Skeletal muscle tissue (tissue), 4 donors: Measurements from ENCODE around the gene RYR3. TPM values are rescaled to one million over a fixed set of nuclear protein-coding genes. Genes with fewer than 3 reads are reported as not detected.

ENCODE experiments used
- H3K27ac ChIP-seq: one replicate; pipeline ENCODE4 v1.7.0; 2013; ENCODE audit warnings: mild to moderate bottlenecking, low read depth, low read length, inconsistent platforms
- H3K27me3 ChIP-seq, 3 donors: one replicate each; pipeline ENCODE4 v1.7.0; 2013; ENCODE audit warnings: low read length in 3 of 3; ENCODE audit not compliant: control insufficient read depth in 3 of 3, insufficient read depth in 3 of 3
- H3K36me3 ChIP-seq, 3 donors: one replicate each; pipeline ENCODE4 v1.7.0; 2013; ENCODE audit warnings: low read length in 3 of 3; ENCODE audit not compliant: control insufficient read depth in 3 of 3, insufficient read depth in 3 of 3
- H3K4me1 ChIP-seq, 3 donors: one replicate each; pipeline ENCODE4 v1.7.0; 2013; ENCODE audit warnings: low read length in 3 of 3, mild to moderate bottlenecking in 3 of 3; ENCODE audit not compliant: control insufficient read depth in 3 of 3, insufficient read depth in 3 of 3
- H3K4me3 ChIP-seq, 3 donors: one replicate each; pipeline ENCODE4 v1.7.0; 2013; ENCODE audit warnings: low read length in 3 of 3
- H3K9ac ChIP-seq, 3 donors: one replicate each; pipeline ENCODE4 v1.7.0; 2013; ENCODE audit warnings: low read length in 3 of 3, mild to moderate bottlenecking in 3 of 3, moderate library complexity in 2 of 3, low read depth in 1 of 3
- H3K9me3 ChIP-seq, 3 donors: one replicate each; pipeline ENCODE4 v1.7.0; 2013; ENCODE audit warnings: low read length in 3 of 3; ENCODE audit not compliant: control insufficient read depth in 3 of 3
- total RNA-seq: library from RNA; depleted of rRNA; stranded (reverse); fragments of >200 nt; gene quantifications from one replicate; pipeline ENCODE4 v1.2.3, GENCODE V29; 2014
- donor health status: Osteomylitis.

Gene RYR3
- total RNA-seq, 1 donor from 2014 or later: 50.6 TPM

DNA sequence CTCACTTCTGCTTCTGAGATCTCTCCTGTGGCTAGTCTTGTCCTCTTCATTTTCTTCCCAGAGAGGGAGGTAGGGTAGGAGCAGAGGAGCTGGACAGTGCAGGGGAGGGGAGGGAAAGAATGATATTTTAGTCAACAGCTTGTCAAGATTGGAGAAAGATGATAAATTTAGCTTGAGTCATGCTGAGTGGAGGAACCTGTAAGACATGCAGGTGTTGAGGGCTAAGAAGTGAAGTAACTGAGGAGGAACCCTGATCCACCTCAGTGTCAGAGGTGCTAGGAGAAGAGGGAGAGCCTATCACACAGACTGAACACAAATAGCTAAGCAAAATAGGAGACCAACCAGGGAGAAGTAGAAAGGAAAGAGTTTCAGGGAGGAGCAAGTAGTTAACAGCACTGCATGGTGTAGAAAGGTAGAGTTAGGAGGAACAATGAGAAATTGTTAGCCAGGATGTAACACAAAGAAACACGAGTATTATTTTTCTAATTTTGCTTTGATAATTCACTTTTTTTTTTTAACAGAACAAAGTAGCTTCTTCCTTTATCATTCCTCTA lies 549.3 kb downstream of the RYR3 start:
- H3K4me3 ChIP-seq: no peak overlapping the region
- H3K4me1 ChIP-seq: no peaks in the 10 kb centered on the region
- H3K9ac ChIP-seq: no peak overlapping the region
- no peak overlapping the region for H3K27ac ChIP-seq
- H3K9me3 ChIP-seq: no peaks in the 10 kb centered on the region
- H3K36me3 ChIP-seq: peaks cover 5 to 42% (median 26%) of the 10 kb centered on the region in 3 donors
- no peaks in the 10 kb centered on the region for H3K27me3 ChIP-seq

DNA sequence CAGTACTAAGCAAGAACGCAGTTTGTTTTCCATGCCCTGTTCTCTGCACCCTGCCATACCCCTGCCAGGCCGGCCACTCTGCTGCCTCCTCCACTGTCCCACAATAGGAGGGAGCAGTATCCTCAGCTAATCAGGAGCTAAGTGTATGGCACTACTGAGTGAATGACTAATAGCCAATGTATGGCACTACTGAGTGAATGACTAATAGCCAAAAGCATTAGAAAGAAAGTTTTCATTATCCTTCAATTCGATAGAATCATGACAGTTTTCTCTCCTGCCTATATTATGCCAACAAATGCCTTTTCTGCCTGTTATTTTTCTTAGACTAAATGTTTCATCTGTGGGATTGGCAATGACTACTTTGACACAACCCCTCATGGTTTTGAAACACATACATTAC lies 550.0 kb downstream of the RYR3 start:
- H3K27me3 ChIP-seq: no peaks in the 10 kb centered on the region
- no peaks in the 10 kb centered on the region for H3K9me3 ChIP-seq
- no peak overlapping the region for H3K9ac ChIP-seq
- no peaks in the 10 kb centered on the region for H3K4me1 ChIP-seq
- H3K4me3 ChIP-seq: no peak overlapping the region
- H3K27ac ChIP-seq: no peak overlapping the region
- peaks cover 5 to 48% (median 25%) of the 10 kb centered on the region in 3 donors for H3K36me3 ChIP-seq

DNA sequence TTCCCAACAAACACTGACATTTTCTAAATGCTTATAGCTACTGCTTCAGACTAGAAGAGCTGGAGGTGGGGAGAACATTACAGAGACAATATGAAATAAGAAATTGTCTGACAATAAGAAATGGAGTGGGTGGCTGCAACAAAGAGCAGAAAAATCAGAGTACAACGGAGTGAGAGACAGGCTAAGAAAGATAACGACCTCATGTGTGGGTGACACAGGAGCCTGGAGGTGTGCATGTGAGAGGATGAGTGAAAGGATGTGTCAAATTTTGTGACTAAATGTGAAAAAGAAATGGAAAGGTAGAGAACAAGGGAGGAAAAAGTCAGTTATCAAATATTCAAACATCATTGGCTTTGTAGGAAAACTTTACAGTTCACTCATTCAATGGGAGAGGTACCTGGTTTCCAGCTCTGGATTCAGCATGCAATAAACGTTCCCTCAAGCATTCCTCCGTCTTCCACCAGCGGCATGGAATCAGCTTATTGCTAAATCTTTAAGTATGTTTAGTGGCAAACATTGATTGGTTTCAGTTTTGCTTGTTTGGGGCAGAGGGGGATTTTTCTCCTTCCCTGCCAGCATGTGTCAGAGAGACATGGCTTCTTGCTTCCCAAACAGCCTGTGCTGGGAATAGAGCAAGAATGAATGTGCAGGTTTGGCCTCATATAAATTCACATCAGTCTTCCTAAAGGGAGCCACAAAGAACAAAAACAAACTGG lies 553.8 kb downstream of the RYR3 start:
- Histone ChIP-seq H3K9me3 (no peaks in the 10 kb centered on the region), H3K27me3 (no peaks in the 10 kb centered on the region), H3K36me3 (peaks cover 10 to 39% (median 14%) of the 10 kb centered on the region in 3 donors), H3K9ac (no peak overlapping the region), H3K4me3 (no peak overlapping the region), H3K27ac (no peak overlapping the region), H3K4me1 (no peaks in the 10 kb centered on the region)

DNA sequence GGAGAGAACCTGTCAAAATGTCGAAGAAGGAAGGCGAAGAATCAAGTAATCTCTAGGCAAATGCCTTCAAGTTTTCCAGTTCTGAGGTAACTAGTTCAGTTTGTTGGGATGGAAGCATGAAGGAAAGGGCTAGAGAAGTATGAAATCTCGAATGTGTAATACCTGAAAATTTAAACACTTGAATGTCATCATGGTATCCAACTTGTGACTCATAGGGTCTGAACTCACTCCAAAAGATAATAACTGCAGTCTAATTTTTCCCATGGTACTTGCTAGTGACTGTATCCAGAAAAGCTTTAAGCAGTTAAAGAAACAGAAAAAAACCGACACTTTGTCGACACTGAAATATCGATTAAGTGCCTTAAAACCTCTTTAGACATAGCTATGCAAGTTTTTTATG lies 554.6 kb downstream of the RYR3 start:
- no peaks in the 10 kb centered on the region for H3K9me3 ChIP-seq

DNA sequence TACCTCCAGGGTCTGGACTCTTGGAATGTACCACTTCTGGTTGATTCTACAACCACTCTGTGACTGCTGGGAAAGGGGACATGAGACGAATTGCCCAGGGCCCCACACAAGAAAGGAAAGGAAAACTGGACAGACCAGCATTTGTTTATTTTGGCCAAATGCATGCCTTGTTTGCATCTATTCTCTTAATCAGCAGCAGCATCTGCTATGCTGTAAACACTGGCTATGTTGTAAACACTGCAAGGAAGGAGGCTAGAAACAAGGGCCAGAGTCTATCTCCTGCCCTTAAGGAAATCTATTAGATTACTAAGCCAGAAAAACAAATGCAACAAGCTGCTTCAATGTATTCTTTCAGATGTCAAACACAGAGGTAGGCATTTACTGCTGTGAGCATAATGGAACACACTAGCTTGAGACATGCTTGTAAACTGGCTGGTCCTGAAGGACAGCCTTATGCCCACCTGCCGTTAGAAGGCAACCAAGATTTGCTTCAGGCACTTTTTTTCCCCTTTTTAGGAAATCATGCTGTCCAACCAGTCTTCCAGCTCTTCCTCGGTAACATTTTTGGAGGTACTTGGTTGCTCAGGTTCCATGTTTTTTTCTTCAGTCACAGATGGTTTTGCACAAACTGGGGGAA lies 555.5 kb downstream of the RYR3 start:
- H3K4me3 ChIP-seq: no peak overlapping the region
- H3K9ac ChIP-seq: no peak overlapping the region
- no peak overlapping the region for H3K27ac ChIP-seq
- peaks cover 6 to 31% (median 9%) of the 10 kb centered on the region in 3 donors for H3K36me3 ChIP-seq
- no peaks in the 10 kb centered on the region for H3K27me3 ChIP-seq
- no peaks in the 10 kb centered on the region for H3K9me3 ChIP-seq
- no peaks in the 10 kb centered on the region for H3K4me1 ChIP-seq

More for the DNA sequence above, 554.6 kb downstream of the RYR3 start:
- no peak overlapping the region for H3K4me3 ChIP-seq
- peaks cover 6 to 35% (median 9%) of the 10 kb centered on the region in 3 donors for H3K36me3 ChIP-seq
- no peaks in the 10 kb centered on the region for H3K27me3 ChIP-seq
- H3K27ac ChIP-seq: no peak overlapping the region
- no peaks in the 10 kb centered on the region for H3K4me1 ChIP-seq
- no peak overlapping the region for H3K9ac ChIP-seq

DNA sequence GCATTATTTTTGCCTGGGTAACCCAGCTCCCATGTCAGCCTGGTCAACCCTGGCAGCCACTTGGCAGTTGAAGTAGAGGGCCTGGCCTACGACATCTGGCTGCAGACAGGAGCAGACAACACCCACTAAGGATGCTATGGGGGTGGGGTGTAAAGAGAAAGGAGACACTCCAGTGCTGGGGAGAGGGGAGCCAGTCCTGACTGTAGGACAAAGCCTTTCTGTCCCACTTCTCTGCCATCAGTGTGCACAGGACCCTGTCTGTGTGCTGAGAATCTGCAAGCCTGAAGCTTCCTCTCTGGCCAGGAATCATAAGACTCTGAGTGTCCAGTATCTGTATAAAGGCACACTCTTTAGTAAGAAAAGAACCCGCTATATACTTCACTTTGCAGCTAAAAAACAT lies 561.2 kb downstream of the RYR3 start:
- H3K4me1 ChIP-seq: peaks cover 0 to 4% (median 0%) of the 10 kb centered on the region in 3 donors
- no peaks in the 10 kb centered on the region for H3K27me3 ChIP-seq
- no peak overlapping the region for H3K27ac ChIP-seq
- no peak overlapping the region for H3K4me3 ChIP-seq
- H3K9me3 ChIP-seq: no peaks in the 10 kb centered on the region
- no peak overlapping the region for H3K9ac ChIP-seq
- peaks cover 0 to 3% (median 0%) of the 10 kb centered on the region in 3 donors for H3K36me3 ChIP-seq

DNA sequence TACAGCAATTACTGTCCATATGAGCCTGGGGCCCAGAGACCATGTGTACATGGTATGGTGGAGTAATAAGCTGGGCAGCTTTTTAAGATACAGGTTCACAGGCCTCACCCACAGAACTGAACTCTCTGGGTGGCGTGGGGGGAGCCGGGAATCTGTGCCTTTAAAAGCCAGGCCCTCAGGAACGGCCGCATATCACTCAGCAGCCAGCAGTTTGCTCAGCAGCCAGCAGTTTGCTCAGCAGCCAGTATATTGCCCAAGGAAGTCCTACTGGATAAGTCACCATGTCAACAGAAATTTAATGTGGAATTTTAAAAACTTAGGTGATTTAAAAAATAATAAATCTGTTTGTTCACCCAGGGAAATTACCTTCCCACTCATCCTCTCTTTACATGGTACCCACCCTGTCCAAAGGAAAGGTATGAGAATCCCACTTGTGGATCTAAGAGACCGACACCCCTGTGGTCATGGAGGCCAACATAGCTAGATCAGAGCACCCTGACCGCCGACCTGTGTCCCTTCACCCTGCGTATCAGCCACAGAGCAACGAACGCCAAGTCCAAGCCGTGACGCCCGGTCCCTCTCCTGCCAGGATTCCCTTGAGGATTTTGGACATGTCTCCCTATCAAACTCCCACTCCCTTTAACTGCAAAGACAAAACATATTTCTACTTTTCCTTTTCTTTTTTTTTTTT lies 561.8 kb downstream of the RYR3 start:
- Histone ChIP-seq H3K9ac (no peak overlapping the region), H3K36me3 (no peaks in the 10 kb centered on the region), H3K27me3 (no peaks in the 10 kb centered on the region), H3K27ac (no peak overlapping the region), H3K4me3 (no peak overlapping the region), H3K9me3 (no peaks in the 10 kb centered on the region), H3K4me1 (peaks cover 0 to 4% (median 0%) of the 10 kb centered on the region in 3 donors)

DNA sequence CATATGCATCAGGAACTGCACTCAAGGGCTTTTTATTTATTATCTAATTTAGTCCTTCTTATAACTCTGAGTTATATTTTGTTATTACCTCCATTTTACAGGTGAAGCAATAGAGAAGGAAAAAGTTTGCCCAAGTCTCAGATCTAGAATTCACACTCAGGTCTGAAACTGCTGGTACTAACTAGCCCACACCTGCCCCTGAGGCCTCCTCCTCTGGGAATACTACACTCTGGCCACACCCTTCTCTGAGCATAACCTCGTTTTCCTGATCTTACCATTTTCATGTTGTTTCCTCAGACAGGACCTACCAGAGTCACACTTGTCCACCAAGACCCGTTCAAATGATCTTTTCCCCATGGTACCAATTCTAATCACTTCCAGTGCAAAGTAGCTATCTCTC lies 563.4 kb downstream of the RYR3 start:
- Histone ChIP-seq H3K9me3 (no peaks in the 10 kb centered on the region), H3K9ac (no peak overlapping the region), H3K27ac (no peak overlapping the region), H3K4me1 (peaks cover 0 to 4% (median 0%) of the 10 kb centered on the region in 3 donors), H3K4me3 (no peak overlapping the region), H3K36me3 (no peaks in the 10 kb centered on the region), H3K27me3 (no peaks in the 10 kb centered on the region)

DNA sequence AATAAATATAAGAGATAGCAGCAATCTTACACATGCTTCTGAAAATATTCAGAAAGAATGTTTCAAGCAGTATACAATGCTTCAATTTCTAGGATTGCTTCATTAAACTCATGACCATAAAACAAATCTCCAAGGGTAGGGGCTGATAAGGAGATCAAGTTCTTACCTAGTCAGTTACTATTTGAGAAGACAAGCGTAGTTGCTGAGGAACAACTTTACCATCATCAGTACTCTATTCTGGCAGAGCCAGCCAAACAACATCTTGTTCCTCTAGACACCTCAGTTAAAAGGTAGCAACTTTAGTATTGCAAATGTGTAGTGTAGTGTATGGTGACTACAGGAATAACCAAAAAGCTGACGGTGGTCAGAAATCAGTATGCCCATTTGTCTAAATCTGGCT lies 572.2 kb downstream of the RYR3 start:
- H3K4me3 ChIP-seq: no peak overlapping the region
- H3K4me1 ChIP-seq: no peaks in the 10 kb centered on the region
- H3K9me3 ChIP-seq: no peaks in the 10 kb centered on the region
- no peak overlapping the region for H3K27ac ChIP-seq
- H3K27me3 ChIP-seq: no peaks in the 10 kb centered on the region
- no peak overlapping the region for H3K9ac ChIP-seq
- no peaks in the 10 kb centered on the region for H3K36me3 ChIP-seq

DNA sequence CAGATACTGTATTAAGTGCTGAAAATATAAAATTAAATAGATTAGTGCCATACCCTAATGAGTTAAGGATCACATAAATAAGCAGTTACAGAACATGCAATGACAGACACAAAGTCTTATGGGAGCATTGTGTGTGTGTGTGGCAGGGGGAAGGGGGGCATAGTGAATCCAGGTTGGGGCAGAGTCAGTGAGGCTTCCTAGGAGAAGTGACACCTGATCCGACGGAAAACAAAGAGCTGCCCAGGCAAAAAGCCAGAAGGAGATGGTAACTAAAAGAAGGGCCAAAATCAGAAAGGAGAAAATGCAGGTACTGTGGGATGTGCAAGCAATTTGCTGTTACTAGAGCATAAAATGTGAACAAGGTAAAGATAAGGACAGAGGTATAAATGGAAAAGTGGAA lies 577.4 kb downstream of the RYR3 start:
- H3K4me3 ChIP-seq: no peak overlapping the region
- H3K27me3 ChIP-seq: no peaks in the 10 kb centered on the region
- H3K4me1 ChIP-seq: peaks cover 0 to 3% (median 0%) of the 10 kb centered on the region in 3 donors
- no peak overlapping the region for H3K9ac ChIP-seq
- H3K27ac ChIP-seq: no peak overlapping the region
- H3K9me3 ChIP-seq: no peaks in the 10 kb centered on the region
- H3K36me3 ChIP-seq: no peaks in the 10 kb centered on the region
